Stimulated activated CD8-positive, alpha-beta memory T cell treated with anti-CD3 and anti-CD28 coated beads, Interleukin-4, amount 100 ng/mL, for 48 hours (primary cell): Measurements from ENCODE around the gene PREX1.

ENCODE experiments used
- DNase-seq: peaks from one replicate; pipeline ENCODE4 v3.0.0-alpha.2; 2020

PREX1 gene

DNA sequence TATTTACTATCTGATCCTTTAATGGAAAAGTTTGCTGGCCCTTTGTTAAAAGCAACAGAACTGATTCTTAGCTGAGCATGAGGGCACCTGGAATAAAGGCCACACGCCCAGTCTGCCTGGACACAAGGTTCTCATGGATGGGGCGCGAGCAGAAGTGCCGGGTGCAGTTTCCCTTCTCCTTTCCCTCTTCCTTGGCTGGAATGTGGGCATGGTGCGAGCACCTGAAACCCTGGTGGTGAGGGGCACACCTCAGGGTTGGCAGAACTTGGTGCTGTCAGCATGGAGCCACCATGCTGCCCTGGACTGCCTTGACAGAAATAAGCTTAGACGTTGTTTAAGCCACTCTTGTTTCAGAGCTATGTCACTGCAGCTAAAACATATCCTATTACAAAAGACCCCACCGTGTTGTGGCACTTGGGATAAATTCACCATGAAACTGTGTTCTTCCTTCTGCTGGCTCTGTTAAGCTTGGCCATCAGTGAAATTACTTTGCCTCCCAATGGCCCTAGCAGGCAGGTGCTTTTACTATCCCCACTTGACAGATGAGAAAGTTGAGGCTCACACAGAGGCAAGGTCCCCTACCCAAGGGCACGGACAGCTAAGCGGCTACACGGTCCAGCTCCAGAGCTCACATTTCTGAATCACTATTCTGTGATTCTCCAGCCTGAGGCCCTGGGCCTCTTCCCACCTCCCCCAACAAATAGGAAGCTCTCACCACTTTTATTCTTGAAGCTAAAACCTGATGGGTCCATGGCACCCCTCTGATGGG is 115.9 kb downstream of the PREX1 start:
- no peak for DNase-seq

DNA sequence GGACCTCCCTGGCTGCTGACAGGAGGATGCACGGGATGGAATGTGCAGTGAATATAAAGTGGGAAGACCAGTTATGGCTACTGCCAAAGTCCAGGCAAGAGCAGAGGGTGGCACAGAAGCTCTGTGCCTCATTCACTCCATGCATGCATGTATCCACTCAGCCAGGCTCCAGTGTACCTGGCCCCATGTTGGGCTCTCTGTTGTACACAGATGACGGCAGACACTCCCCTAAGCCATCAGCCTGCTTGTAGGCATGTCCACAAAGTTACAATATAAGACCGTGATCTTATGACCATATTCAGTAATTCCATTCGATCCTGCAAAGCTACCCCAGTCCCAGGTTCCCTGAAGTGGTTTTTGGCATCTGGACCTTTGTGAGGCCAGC is 116.8 kb downstream of the PREX1 start:
- DNase-seq: no peak

DNA sequence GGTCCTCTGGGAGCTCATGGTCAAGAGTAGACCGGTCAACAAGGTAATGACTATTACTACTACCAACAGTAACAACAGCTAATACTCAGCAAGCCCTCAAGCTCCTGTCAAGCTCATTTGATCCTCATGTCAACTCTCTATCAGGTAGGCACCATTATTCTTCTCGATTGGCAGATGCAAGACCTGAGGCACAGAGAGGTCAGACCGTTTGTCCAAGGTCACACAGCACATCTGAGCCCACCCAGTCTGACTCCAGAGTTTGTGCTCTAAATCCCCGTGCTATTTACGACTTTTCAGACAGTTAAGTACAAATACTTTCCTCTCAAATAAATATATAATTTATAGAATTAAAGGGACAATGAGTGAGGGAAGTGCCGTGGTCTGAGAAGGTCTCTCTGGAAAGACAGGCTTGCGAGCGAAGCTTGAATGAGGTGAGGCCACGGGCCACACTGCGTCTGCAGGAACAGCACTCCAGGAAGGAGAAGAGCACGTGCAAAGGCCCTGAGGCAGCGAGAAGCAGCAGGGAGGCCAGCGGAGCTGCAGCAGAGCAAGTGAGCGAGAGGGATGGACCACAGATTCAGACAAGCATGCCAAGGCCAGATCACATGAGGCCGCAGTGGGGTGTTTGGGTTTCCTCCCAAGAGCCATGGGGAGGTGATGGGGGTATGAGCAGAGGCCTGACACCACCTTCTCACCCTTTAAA is 117.3 kb downstream of the PREX1 start:
- DNase-seq: no peak

DNA sequence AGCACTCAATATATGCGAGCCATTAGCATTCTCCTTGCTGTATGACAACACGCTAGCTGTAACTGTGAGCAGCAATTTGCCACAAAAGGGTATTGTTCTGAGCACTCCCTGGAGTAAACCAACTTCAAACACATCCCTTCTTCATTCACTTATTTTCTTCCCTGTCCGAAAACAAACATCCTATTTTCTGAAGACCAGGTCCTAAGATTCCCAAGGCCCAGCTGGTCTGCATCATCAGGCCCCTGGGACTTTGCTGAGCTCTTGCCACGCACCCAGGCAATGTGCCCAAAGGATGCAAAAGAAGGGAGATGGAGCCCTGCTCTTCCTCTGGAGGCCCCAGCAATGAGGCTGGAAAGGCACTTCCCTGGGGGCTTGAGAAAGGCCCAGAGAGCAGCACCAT is 118.1 kb downstream of the PREX1 start:
- no peak for DNase-seq

DNA sequence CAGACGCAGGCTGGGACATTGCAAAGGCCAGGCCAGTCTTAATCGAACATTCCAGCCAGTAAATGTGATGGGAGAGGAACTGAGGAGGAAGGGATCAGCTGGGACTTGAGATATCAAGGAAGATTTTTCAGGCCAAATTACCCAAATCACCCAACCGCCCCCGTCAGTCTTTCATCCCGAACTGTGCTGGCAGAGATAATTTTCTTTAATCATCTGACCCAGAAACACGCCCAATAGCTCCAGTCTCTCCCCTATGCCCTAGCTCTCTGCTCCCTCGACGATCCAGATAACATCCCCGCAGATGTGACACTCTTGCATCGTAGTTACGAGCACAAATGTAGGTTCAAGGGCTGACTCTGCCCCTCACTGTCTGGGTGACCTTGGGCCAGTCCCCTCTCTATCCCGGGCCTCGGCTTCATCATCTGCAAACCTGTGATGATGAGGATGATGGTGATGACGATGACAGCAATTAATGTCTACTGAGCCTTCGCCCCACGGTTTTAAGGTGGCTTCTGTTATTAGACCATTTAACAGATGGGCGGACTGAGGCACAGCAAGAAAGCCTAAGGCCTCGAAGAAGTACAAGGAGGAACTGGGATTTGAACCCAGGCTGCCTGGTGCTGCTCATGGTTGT is 118.6 kb downstream of the PREX1 start:
- DNase-seq: no peak

DNA sequence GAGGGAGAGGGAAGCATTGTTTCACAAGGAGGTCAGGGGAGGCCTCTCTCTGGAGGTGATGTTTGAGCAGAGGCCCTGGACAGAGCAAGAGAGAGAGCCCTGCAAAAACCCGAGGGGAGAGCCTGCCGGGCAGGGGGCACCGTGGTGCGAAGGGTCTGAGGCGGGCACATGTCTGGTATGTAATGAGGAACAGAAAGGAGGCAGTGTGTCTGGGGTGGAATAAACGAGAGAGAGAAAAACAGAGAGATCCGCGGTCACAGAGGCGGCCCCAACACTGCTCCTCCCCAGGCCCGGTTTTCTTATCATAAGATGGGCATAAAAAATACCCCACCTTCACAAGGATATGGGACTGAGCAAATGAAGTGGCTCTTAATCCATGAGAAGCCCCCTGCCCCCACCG is 119.2 kb downstream of the PREX1 start:
- DNase-seq: no peak

DNA sequence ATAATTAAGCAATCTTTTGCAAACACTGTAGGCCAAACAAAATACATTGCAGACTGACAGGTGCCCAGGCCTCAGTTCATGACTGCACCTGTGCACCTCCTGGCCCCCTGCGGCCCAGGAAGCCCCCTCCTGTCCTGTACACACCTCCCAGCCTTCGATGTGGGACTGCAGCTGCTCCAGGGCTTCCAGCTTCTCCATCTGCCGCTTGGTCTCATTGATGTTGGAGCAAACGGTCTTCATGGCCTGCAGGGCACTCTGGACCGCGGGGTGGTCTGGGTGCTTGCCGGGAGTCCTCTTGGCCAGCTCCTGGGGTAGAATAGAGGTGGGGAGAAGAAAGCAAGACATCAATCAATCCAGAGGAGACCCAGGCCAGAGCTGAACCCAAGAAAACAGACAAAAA is 119.7 kb downstream of the PREX1 start:
- DNase-seq: no peak

DNA sequence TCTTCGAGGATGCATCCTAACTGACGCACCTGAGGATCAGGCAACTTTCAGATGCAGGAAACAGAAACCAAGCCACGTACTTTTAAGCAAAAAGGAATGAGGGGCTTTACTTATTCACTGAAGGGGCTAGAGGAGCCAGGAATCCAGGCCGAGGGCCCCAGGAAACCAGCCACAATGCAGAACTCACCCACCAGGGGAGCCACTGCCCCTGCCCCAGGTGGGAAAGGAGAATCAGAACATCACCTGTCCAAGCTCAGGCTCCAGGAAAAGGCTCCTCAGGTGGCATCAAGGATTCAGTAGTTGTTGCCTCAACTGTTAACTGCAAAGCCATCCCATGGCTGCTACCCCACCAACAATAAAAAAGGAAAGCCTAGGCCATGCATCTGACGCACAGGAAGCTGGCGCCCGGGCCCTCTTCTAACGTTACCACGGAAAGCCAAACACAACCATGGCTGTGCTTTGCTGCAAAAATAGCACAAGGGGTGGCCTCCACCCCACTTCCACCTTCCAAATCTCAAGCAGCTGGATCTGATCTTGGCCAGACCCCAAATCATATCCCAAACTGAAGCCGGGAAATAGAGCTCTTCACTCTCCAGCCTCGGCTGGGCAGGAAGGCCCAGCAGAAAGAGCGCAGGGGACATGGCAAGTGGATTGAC is 121.0 kb downstream of the PREX1 start:
- no peak for DNase-seq

DNA sequence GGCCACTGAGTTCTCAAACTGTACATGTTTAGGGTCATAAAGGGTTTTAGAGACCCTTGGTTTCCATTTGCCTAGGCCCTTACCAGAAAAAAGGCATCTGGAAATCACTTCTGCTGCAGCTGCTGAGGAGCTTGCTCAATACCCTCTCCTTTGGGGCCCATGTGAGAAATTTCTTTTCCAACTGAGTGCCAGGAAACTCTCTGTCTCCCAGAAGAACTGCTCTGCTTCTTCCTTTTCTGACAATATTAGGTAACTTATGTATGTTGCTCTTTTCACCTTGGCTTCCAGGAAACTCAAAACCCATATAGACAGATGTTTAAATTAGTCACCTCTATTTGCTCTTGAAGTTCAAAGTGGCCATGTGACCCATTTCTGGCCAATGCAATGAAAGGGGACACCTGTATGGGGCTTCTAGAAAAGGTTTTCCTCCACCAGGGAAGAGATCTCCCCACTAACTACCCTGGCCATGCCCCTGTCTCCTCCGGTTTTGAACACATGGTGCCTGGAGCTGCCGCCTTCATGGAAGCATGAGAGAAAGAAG is 121.6 kb downstream of the PREX1 start:
- DNase-seq: no peak

DNA sequence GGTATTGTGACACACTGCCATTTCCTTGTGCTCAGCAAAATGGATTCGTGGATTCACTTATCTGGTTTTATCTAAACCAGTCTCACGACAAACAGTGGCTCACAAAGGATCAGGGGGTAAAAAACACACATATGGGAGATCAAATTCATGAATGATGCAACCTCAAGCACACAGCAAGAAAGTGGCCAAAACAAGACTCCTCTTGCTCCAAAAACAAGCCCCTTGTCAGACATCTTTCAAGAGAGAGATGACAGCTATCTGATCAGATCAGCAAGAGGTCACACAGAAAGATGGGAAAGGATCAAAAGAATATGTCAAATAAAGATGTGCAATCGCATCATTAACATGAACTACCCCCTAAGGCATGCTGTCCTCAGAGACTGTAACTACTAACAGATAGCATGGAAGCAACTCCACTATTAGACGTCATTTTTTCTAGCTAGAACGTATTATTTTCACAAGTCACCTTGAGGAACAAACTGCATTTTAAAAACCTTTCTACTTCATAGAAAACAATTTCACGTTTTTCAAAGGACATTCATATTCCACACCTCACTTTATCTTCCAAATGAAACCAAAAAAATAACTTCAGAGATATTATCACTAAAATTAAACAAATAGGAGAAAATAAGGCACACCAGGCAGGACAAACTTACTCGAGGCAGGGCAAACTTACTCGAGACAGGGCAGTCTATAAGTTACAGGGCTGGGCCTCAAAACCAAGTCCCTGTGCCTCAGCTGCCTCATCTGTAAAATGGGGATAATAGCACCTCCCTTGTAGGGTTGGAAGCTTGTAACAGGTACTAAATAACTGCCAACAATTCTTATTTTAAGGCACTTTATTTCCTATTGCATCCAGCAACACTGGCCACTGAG is 122.3 kb downstream of the PREX1 start:
- DNase-seq: no peak

DNA sequence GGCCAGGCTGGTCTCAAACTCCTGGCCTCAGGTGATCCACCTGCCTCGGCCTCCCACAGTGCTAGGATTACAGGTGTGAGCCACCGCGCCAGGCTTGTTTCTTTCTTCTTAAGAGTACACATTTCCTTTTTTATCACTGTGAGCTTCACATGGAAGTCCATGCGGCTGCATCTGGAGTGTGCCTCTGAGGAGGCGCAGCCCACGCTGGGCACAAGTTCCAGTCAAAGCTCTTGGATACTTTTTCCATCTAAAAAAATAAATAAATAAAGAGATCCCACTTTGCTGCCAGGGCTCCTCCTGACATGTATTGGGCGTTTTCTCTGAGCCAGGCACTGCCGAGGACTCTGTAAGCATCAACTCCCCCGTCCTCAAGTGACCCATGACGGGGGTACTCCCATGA is 123.0 kb downstream of the PREX1 start:
- no peak for DNase-seq

DNA sequence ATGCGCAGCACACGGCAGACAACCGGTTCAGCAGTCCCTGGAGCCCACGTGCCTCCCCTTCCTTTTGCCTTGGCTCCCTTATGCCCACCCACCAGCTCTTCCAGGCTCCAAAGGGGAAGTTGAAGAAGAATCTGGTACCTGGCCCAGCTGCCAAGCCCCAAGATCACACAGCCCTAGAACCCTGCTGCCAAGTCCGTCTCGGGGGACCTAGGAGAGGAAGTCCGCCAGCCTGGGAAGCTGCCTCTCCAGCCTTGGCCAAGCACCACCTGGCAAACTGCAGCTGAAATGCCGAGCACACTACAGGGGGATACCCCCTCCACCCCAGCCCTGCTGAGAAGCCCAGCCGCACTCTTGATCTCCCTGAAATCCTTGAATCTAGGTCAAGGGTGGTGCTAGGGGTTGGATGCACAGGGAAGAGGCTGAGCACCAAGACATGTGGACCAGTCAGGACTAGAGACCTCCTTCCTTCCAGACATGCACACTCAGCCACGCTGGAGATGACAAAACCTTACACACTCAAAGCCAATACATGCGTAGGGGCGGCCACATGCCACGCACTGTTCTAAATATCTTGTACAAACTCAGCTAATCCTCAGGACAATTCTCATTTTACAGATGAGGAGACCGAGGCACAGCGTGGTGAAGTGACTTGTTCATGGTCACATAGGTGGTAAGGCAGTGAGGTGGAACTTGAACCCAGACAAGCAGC is 124.1 kb downstream of the PREX1 start:
- no peak for DNase-seq

DNA sequence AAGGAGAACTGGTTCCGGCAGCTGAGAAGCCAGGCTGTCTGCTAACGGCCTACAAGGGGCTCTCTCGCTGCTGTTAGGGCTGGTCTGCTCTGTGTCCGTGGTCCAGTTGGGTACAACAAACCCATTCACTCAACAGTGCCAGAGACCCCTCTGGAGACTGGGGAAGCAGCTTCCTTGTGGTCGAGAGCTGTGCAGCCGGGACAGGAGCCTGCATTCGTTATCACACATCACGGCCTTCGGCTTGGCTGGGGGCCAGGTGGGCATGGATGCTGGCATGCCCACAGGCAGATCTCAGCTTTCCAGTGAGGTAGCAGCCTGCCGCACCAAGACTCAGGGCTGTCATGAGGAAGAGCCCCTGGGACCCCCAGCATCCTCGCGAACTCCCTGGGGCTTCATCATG is 124.7 kb downstream of the PREX1 start:
- no peak for DNase-seq

DNA sequence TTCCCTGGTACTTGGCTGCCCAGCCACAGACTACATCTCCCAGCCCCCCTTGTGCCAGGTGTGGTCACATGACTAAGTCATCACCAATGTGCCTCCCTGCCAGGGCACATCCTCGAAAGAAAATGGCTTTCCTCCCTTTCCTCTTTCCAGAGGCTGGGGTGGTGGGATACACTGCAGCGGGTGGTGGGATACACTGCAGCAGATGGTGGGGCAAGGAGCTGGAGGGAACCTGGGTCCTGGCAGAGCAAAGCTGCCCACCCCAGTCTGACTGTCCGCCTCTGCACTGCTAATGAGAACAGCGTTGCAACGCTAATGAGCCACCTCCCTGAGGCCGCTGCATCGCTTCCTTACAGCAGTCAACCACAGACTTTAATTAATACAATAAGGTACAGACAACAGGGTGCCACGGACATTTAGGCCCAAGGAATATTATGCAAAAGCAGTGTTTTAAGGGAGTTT is 125.3 kb downstream of the PREX1 start:
- DNase-seq: no peak

DNA sequence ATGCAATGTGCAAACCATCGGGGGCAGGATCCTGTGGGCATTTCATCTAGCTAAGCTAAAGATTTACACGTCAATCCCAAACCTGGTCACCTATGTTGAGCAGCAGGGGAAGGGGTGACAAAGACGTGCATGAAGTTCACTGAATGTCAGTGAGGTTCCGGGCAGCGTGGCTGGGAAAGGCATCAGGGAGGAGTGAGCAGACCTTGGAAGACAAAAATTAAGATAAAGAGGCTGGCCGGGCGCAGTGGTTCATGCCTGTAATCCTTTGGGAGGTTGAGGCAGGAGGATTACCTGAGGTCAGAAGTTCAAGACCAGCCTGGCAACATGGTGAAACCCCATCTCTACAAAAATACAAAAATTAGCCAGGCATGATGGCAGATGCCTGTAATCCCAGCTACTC is 126.1 kb downstream of the PREX1 start:
- no peak for DNase-seq

DNA sequence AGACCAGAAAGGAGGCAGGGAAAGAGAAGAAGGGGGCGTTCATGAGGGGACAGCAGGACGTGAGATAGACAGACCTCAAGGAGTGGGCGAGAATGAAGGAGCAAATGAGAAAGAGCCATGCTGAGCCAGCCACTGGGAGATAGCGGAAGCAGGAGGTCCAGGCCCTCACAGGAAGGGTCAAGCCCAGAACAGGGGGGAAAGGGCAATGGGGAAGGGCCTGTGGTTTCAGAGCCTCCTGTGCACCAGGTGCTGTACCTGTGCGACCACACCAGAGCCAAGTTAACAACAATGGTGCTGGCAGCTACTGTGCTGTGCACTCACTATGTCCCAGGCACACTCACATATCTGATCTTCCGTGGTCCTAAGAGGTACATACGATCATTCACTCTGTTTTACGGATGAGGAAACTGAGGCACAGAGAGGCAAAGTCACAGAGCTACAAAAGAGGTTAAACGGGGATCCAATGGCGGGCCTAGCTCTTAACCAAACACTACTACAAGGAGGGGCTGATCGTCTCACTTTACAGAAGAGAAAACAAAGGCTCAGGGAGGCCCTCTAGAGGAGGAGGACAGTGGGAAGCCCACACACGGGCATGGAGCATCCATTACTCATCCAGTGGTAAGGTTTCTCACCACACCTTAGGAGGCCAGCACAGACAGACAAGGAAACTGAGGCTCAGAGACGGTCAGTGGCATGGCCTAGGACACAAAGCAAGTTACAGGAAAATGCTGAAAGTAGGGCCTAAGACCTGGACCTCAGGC is 129.1 kb downstream of the PREX1 start:
- no peak for DNase-seq

DNA sequence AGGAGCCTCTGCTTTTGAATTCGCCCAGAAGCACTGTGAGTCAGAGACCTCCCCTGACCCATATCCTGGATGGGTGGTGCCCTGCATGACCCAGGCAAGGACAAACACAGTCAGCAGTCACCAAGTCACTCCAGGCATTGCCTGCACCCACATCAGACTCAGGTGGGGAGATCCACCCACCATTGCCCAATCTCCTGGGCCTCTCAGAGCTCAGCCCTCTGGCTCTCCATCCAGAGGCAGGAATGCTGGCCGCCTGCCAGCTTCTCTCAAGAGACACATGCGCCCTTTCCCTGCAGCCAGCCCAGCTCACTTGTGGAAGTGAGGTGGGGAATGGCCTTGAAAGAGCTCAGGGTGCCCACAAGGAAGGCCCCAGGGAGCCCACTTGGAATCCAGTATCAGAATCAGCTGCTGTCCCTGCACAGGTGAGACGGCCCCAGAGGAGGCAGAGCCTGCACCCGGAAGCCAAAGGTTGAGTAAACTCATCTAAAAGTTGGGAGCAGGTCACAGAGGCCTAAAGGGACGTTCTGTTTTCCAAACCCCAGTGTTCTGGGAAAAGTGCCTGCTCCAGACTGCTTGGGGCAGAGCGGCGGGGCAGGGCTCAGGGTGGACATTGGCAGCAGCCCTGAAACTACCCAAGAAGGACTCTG is 129.8 kb downstream of the PREX1 start:
- no peak for DNase-seq

DNA sequence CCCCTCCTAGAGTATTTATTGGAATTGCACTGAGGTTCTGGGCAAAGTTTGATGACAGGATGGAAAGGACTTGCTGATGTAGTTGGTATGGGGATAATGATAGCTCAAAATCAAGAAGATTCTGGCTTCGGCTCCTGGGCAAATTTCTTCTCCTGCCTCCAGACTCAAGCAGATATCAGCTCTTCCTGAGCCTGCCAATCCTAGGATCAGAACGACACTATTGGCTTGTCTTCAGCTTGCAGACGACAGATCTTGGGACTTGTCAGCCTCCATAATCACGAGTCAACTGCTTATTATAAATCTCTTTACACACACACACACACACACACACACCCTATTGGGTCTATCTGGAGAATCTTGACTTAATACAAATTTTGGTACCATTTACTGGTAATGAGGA is 131.1 kb downstream of the PREX1 start:
- DNase-seq: no peak

DNA sequence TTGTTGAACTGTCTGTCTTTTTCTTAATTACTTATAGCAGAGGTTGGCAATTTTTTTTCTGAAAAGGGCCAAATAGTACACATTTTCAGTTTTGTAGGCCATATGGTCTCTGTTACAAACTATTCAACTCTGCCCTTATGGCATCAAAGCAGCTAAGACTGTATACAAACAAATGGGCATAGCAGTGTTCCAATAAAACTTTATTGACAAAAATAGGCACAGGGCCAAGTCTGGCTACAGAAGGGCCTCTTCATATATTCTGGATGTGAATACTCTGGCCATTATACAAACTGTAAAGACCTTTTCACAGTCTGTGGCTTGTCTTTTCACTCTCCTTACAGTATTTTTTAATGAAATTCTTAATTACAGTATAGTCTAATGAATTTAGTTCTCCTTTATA is 132.1 kb downstream of the PREX1 start:
- no peak for DNase-seq

DNA sequence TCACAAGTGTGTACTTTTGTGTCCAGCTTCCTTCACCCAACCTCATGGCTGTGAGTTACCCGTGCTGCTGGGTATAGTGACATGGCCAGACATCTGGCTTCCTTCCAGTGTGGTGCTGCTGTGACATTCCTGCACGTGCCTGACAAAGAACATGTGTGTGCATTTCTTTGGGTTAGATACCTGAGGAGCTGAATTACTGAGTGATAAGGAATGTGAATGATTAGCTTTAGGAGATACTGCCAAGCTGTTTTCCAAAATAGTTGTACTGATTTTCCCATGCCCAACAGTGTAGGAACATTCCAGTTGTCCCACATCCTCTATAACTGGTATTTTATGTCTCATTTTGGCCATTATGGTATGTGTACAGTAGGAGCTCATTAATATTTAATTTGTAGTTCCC is 132.5 kb downstream of the PREX1 start:
- no peak for DNase-seq
